SU-DHL-6 (cell line): ENCODE data around the gene KCNK3.

Experiments used
- H2AFZ ChIP-seq: fragments of 200-600 bp; sonication (generic); 2 replicates; pipeline ENCODE4 v1.6.1; 2014; ENCODE audit warnings: low read depth, mild to moderate bottlenecking, moderate library complexity, mixed read lengths, antibody characterized with exemption, low read length; ENCODE audit not compliant: severe bottlenecking
- H3F3A ChIP-seq: fragments of 200-600 bp; shearing (Covaris generic); 2 replicates; pipeline ENCODE4 v1.6.0; 2016; ENCODE audit warnings: antibody characterized with exemption, mild to moderate bottlenecking; ENCODE audit not compliant: insufficient read depth
- H3K27ac ChIP-seq: fragments of 200-600 bp; sonication (generic); 2 replicates; pipeline ENCODE4 v1.5.1; 2016; ENCODE audit warnings: low read depth, mild to moderate bottlenecking, low read length, moderate library complexity, mixed read lengths
- H3K27me3 ChIP-seq: fragments of 200-600 bp; sonication (generic), shearing (Covaris generic); 2 replicates; pipeline ENCODE4 v1.6.0; 2014; ENCODE audit warnings: mild to moderate bottlenecking, low read length
- H3K36me3 ChIP-seq: fragments of 200-600 bp; sonication (generic); 2 replicates; pipeline ENCODE4 v1.6.1; 2014; ENCODE audit warnings: mild to moderate bottlenecking, low read length, mixed read lengths
- H3K4me2 ChIP-seq: fragments of 300-600, 200-600 bp; shearing (Covaris generic), sonication (generic); 2 replicates; pipeline ENCODE4 v1.6.0; 2014; ENCODE audit warnings: low read length, low read depth, mild to moderate bottlenecking; ENCODE audit not compliant: poor library complexity, severe bottlenecking
- H3K4me3 ChIP-seq: fragments of 200-600 bp; sonication (generic); 2 replicates; pipeline ENCODE4 v1.5.1; 2014; ENCODE audit warnings: antibody characterized with exemption, low read length, mild to moderate bottlenecking, mixed read lengths; ENCODE audit not compliant: insufficient read depth, poor library complexity, severe bottlenecking
- H3K79me2 ChIP-seq: fragments of 200-600 bp; sonication (generic); 2 replicates; pipeline ENCODE4 v1.6.1; 2014; ENCODE audit warnings: mild to moderate bottlenecking, low read length, moderate library complexity; ENCODE audit not compliant: insufficient read depth
- H3K9ac ChIP-seq: fragments of 200-600 bp; sonication (generic); 2 replicates; pipeline ENCODE4 v1.7.0; 2014; ENCODE audit warnings: mild to moderate bottlenecking, low read length
- H3K9me2 ChIP-seq: fragments of 200-600 bp; sonication (generic); replicated peaks from 2 replicates; pipeline ENCODE4 v1.6.1; 2014; ENCODE audit warnings: low read length; ENCODE audit not compliant: insufficient read depth
- H3K9me3 ChIP-seq: fragments of 200-600 bp; sonication (generic); 2 replicates; pipeline ENCODE4 v1.6.1; 2014; ENCODE audit warnings: low read length, mixed read lengths; ENCODE audit not compliant: insufficient read depth
- H4K20me1 ChIP-seq: fragments of 200-600 bp; sonication (generic); 2 replicates; pipeline ENCODE4 v1.6.1; 2014; ENCODE audit warnings: low read depth, mild to moderate bottlenecking, antibody characterized with exemption, low read length, moderate library complexity, mixed read lengths
- EZH2phosphoT487 ChIP-seq: fragments of 200-600 bp; sonication (generic), shearing (Covaris generic); conservative IDR thresholded peaks from 2 replicates; pipeline ENCODE4 v1.6.1; 2018; ENCODE audit warnings: mild to moderate bottlenecking, antibody characterized with exemption, low read length, moderate library complexity, mixed read lengths
- TF ChIP-seq, protein P1 (sequence below): fragments of 200-600 bp; sonication (generic); IDR thresholded peaks from one replicate; pipeline ENCODE4 v1.5.1; 2017; ENCODE audit warnings: antibody characterized with exemption, mild to moderate bottlenecking, low read length, moderate library complexity; ENCODE audit not compliant: insufficient read depth, poor library complexity, severe bottlenecking

Gene KCNK3

GRCh38 chr2:26670931-26671460, 21.5 kb upstream of the KCNK3 start:
- Histone ChIP-seq H3K27me3 (no peaks in the 10 kb centered on the region), H3K9ac (no peak overlapping the region), H3F3A (no peaks in the 10 kb centered on the region), H3K9me3 (no peaks in the 10 kb centered on the region), H3K9me2 (no peaks in the 10 kb centered on the region), H3K4me2 (no peak overlapping the region), H3K27ac (no peak overlapping the region), H2AFZ (no peak overlapping the region), H3K4me3 (no peak overlapping the region), H3K79me2 (no peaks in the 10 kb centered on the region), H3K36me3 (no peaks in the 10 kb centered on the region), H4K20me1 (no peaks in the 10 kb centered on the region)
- TF ChIP-seq EZH2phosphoT487: no peak
- TF ChIP-seq, protein P1, sequence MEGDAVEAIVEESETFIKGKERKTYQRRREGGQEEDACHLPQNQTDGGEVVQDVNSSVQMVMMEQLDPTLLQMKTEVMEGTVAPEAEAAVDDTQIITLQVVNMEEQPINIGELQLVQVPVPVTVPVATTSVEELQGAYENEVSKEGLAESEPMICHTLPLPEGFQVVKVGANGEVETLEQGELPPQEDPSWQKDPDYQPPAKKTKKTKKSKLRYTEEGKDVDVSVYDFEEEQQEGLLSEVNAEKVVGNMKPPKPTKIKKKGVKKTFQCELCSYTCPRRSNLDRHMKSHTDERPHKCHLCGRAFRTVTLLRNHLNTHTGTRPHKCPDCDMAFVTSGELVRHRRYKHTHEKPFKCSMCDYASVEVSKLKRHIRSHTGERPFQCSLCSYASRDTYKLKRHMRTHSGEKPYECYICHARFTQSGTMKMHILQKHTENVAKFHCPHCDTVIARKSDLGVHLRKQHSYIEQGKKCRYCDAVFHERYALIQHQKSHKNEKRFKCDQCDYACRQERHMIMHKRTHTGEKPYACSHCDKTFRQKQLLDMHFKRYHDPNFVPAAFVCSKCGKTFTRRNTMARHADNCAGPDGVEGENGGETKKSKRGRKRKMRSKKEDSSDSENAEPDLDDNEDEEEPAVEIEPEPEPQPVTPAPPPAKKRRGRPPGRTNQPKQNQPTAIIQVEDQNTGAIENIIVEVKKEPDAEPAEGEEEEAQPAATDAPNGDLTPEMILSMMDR: no peak

DNA sequence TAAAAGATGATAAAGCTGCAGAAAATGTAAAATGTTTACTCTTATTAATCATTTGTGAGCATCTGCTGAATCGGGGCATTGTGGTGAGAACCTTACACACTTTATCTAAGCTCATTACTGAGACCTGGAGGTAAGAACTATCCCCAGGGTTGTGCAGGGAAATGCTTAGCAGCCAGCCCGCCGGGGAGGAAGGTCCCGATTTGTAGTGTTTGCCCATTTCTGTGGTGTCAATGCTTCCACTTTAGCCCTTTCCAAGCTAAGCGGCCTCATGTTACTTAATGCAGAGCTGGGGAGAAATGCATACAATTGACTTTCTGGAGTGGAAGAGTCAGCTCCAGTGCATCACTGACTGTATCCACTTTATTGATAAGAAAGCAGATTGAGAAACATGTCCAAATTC, 20.8 kb upstream of the KCNK3 start:
- no peak overlapping the region for H3K4me3 ChIP-seq
- H3K9me3 ChIP-seq: no peaks in the 10 kb centered on the region
- no peak overlapping the region for H3K27ac ChIP-seq
- no peak overlapping the region for H3K4me2 ChIP-seq
- no peak overlapping the region for H2AFZ ChIP-seq
- H3K36me3 ChIP-seq: no peaks in the 10 kb centered on the region
- no peaks in the 10 kb centered on the region for H3K79me2 ChIP-seq
- no peaks in the 10 kb centered on the region for H4K20me1 ChIP-seq
- H3F3A ChIP-seq: no peaks in the 10 kb centered on the region
- TF ChIP-seq, protein P1: no peak
- no peak for TF ChIP-seq EZH2phosphoT487
- no peak overlapping the region for H3K9ac ChIP-seq
- H3K27me3 ChIP-seq: no peaks in the 10 kb centered on the region
- no peaks in the 10 kb centered on the region for H3K9me2 ChIP-seq

DNA sequence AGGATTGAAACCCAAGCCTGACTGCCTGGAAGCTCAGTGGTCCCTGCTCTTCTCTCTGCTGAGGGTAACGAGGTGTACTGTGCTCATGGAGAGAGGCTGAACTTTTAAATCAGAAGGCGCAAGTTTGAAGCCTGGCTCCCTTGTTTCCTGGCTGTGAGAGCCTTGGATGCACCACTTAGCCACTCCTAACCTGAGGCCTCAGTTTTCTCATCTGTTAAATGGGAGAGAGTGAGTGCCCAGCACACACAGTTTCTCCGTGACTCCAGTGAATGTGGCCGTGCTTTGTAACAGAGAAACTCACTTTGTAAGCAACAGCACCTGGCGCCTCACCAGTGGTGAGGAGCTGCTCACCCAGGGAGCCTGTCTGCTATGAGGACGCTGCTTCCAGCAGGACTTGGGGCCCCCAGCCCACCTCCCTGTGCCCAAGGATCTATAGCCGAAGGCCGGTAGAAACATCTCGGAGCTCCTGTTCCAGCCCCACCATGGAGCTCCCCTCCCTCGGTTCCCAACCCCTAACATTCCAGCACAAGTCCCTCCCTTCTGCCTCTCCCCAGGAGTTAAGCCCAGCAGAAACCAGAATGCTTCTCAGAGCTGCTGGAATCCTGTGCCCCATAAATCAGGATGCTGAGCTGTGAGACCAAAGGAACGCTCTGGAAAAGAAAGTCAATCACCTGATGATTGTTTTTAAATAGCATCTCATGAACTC, 20.3 kb upstream of the KCNK3 start:
- no peaks in the 10 kb centered on the region for H3K9me3 ChIP-seq
- no peak overlapping the region for H3K9ac ChIP-seq
- no peaks in the 10 kb centered on the region for H3F3A ChIP-seq
- H3K27me3 ChIP-seq: no peaks in the 10 kb centered on the region
- no peak overlapping the region for H3K27ac ChIP-seq
- no peaks in the 10 kb centered on the region for H4K20me1 ChIP-seq
- no peak overlapping the region for H2AFZ ChIP-seq
- H3K4me3 ChIP-seq: no peak overlapping the region
- no peaks in the 10 kb centered on the region for H3K9me2 ChIP-seq
- TF ChIP-seq EZH2phosphoT487: no peak
- TF ChIP-seq, protein P1: no peak
- H3K4me2 ChIP-seq: no peak overlapping the region
- H3K36me3 ChIP-seq: no peaks in the 10 kb centered on the region
- no peaks in the 10 kb centered on the region for H3K79me2 ChIP-seq
